ENCODE measurements around the gene ASIC5.

DNA sequence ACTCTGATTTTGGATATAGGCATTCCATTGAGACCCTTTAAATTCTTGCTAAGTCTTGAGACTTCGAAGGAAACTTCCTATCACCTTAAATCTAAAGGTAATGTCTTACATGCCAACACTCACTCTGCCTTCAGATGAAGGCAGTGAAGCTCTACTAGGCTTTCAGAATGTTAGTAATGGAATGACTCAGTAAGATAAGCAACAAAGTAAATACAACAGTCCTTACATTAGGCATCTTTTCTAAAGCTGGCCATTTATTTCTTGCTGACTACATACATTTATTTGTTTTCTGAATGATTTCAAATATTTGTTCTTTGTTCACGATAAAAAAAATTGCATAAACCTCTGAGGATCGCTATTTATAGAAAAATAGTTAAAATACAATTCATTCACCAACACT lies 43.5 kb downstream of the ASIC5 start:
- TF ChIP-seq CTCF (IDR thresholded peaks at IDR 0.05), result no peak
- TF ChIP-seq POLR2A (IDR thresholded peaks at IDR 0.05), result no peak
